ENCODE measurements around the gene TMED10. TPM values are rescaled to one million over a fixed set of nuclear protein-coding genes. Genes with fewer than 3 reads are reported as not detected.

Gene TMED10
- total RNA-seq, 2 donors from 2014 or later = 320 to 397 TPM

DNA sequence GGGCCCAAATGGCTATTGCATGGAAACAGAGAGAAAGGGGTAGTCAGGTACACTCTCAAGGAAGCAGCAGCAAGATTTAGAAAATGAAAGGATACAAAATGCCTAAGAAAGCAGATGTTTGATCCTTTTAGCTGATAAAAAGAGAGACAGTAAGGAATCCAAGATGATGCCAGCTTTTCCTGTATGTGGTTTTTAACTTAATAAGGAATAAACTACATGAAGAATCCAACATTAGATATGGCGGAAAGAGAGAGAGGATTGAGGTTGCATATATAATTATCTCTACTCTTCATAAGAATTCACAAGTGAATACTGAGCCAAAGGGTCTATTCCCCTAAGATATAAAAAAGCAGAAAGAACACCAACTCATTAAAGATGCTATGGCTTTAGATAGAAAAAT lies 11.6 kb downstream of the TMED10 start:
- Histone ChIP-seq H3K9me3 (no peaks in the 10 kb centered on the region), H3K27me3 (replicated peaks; ENCODE audit: insufficient read depth) (no peaks in the 10 kb centered on the region), H3K36me3 (no peaks in the 10 kb centered on the region), H3K4me1 (replicated peaks) (no peaks in the 10 kb centered on the region), H3K4me3 (no peak overlapping the region), H3K27ac (no peak overlapping the region)
- WGBS = 98% methylated on average over 1 of the region's 1 CpG
- intact Hi-C loops (cut with DNase I) = no loop called here
- TF ChIP-seq POLR2A (IDR thresholded peaks at IDR 0.05) (no peak), POLR2AphosphoS5 (IDR thresholded peaks at IDR 0.05) (no peak)
- TF ChIP-seq, protein P1, sequence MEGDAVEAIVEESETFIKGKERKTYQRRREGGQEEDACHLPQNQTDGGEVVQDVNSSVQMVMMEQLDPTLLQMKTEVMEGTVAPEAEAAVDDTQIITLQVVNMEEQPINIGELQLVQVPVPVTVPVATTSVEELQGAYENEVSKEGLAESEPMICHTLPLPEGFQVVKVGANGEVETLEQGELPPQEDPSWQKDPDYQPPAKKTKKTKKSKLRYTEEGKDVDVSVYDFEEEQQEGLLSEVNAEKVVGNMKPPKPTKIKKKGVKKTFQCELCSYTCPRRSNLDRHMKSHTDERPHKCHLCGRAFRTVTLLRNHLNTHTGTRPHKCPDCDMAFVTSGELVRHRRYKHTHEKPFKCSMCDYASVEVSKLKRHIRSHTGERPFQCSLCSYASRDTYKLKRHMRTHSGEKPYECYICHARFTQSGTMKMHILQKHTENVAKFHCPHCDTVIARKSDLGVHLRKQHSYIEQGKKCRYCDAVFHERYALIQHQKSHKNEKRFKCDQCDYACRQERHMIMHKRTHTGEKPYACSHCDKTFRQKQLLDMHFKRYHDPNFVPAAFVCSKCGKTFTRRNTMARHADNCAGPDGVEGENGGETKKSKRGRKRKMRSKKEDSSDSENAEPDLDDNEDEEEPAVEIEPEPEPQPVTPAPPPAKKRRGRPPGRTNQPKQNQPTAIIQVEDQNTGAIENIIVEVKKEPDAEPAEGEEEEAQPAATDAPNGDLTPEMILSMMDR (IDR thresholded peaks at IDR 0.05) = no peak
- no peak for DNase-seq (ENCODE audit: low spot score)

DNA sequence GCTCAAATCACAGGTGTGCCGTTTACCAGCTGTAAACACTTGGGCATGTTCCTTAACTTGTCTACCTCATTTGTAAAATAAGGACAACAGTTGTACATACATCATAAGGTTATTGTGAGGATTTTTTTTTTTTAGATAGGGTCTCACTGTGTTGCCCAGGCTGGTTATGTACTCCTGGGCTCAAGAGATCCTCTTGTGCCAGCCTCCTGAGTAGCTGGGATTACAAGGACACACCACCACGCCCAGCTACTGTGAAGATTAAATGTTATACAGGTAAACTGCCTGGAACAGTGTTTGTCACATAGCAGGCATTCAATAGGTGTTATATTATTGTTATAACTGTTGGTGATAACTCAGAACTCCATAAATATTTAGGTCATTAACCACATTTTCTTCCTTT lies 12.7 kb downstream of the TMED10 start:
- WGBS = 88% methylated on average over 2 of the region's 2 CpGs
- TF ChIP-seq POLR2AphosphoS5 (IDR thresholded peaks at IDR 0.05) (no peak), POLR2A (IDR thresholded peaks at IDR 0.05) (no peak)
- TF ChIP-seq, protein P1 (IDR thresholded peaks at IDR 0.05) = no peak
- no peaks in the 10 kb centered on the region for H3K27me3 ChIP-seq (replicated peaks; ENCODE audit: insufficient read depth)

DNA sequence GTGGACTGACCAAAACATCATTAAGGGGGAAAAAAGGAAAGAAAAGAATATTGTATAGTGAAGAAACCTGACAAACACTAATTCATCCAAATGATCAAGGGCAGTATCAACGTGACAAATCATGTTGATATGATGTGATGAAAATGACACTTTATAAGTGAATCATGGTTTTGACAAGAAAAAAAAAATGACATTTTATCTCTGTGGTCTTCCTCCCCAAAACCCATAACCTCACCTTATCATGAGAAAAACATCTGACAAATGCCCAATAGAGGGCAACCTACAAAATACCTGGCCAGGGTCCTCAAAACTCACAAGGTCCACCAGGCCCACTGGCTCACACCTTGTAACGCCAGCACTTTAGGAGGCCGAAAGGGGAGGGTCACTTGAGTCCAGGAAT lies 13.8 kb downstream of the TMED10 start:
- no peaks in the 10 kb centered on the region for H3K36me3 ChIP-seq
- no peaks in the 10 kb centered on the region for H3K9me3 ChIP-seq
- intact Hi-C loops (cut with DNase I) = no loop called here
- no peak overlapping the region for H3K4me3 ChIP-seq
- no peak for DNase-seq (ENCODE audit: low spot score)
- no peak for TF ChIP-seq POLR2A (IDR thresholded peaks at IDR 0.05)
- TF ChIP-seq, protein P1 (IDR thresholded peaks at IDR 0.05) = no peak
- no peak for TF ChIP-seq POLR2AphosphoS5 (IDR thresholded peaks at IDR 0.05)
- H3K27me3 ChIP-seq (replicated peaks; ENCODE audit: insufficient read depth) = no peaks in the 10 kb centered on the region
- no peaks in the 10 kb centered on the region for H3K4me1 ChIP-seq (replicated peaks)
- 91% methylated on average over 3 of the region's 3 CpGs for WGBS
- no peak overlapping the region for H3K27ac ChIP-seq

More for the DNA sequence above, 12.7 kb downstream of the TMED10 start:
- no peak overlapping the region for H3K27ac ChIP-seq
- no peaks in the 10 kb centered on the region for H3K9me3 ChIP-seq
- no peak for DNase-seq (ENCODE audit: low spot score)
- H3K4me1 ChIP-seq (replicated peaks) = no peaks in the 10 kb centered on the region
- intact Hi-C loops (cut with DNase I) = no loop called here
- H3K4me3 ChIP-seq = no peak overlapping the region
- H3K36me3 ChIP-seq = no peaks in the 10 kb centered on the region

- Histone ChIP-seq H3K27ac (no peak overlapping the region), H3K27me3 (replicated peaks; ENCODE audit: insufficient read depth) (no peaks in the 10 kb centered on the region), H3K36me3 (no peaks in the 10 kb centered on the region), H3K4me3 (no peak overlapping the region), H3K9me3 (no peaks in the 10 kb centered on the region), H3K4me1 (replicated peaks) (no peaks in the 10 kb centered on the region)
- no peak for DNase-seq (ENCODE audit: low spot score)
- TF ChIP-seq, protein P1 (IDR thresholded peaks at IDR 0.05) = no peak
- no peak for TF ChIP-seq POLR2AphosphoS5 (IDR thresholded peaks at IDR 0.05)
- TF ChIP-seq POLR2A (IDR thresholded peaks at IDR 0.05) = no peak
- 99% methylated on average over 6 of the region's 6 CpGs for WGBS
- intact Hi-C loops (cut with DNase I) = no loop called here
Measured at GRCh38 chr14:75158843-75159614, 17.4 kb downstream of the TMED10 start.

GRCh38 chr14:75156901-75157300 lies 19.5 kb downstream of the TMED10 start:
- Histone ChIP-seq H3K27me3 (replicated peaks; ENCODE audit: insufficient read depth) (no peaks in the 10 kb centered on the region), H3K4me1 (replicated peaks) (no peaks in the 10 kb centered on the region), H3K9me3 (no peaks in the 10 kb centered on the region), H3K27ac (no peak overlapping the region), H3K4me3 (no peak overlapping the region), H3K36me3 (no peaks in the 10 kb centered on the region)
- 67% methylated on average over 3 of the region's 3 CpGs for WGBS
- intact Hi-C loops (cut with DNase I) = no loop called here
- TF ChIP-seq POLR2AphosphoS5 (IDR thresholded peaks at IDR 0.05) (no peak), POLR2A (IDR thresholded peaks at IDR 0.05) (no peak)
- TF ChIP-seq, protein P1 (IDR thresholded peaks at IDR 0.05) = no peak
- no peak for DNase-seq (ENCODE audit: low spot score)

Data from prostate gland (tissue), 2 donors.